ENCODE results near the gene VAT1L. TPM values are rescaled to one million over a fixed set of nuclear protein-coding genes. Genes with fewer than 3 reads are reported as not detected.

VAT1L gene
- total RNA-seq, 1 experiment from 2014 or later = 33.8 TPM

- Histone ChIP-seq H2BK12ac (ENCODE audit: insufficient read length, low read depth, low read length) (no peak overlapping the region), H3K4me2 (ENCODE audit: insufficient read depth, insufficient read length, low read length) (no peak overlapping the region), H2BK120ac (ENCODE audit: low read depth, low read length, poor library complexity, severe bottlenecking) (no peak overlapping the region), H3K79me2 (ENCODE audit: insufficient read depth, low read length) (no peaks in the 10 kb centered on the region), H3K56ac (ENCODE audit: insufficient read length, low read depth, low read length) (no peak overlapping the region), H3K27me3 (ENCODE audit: insufficient read depth, low read length) (no peaks in the 10 kb centered on the region), H3K23ac (ENCODE audit: insufficient read length, low read depth, low read length) (no peak overlapping the region), H2BK20ac (ENCODE audit: low read depth, low read length, poor library complexity, severe bottlenecking) (no peak overlapping the region), H2BK15ac (ENCODE audit: low read depth, low read length) (no peak overlapping the region), H3K23me2 (ENCODE audit: insufficient read length, low read depth, low read length, poor library complexity, severe bottlenecking) (no peaks in the 10 kb centered on the region), H3K79me1 (ENCODE audit: insufficient read depth, low read depth, low read length, poor library complexity, severe bottlenecking) (no peaks in the 10 kb centered on the region), H4K5ac (ENCODE audit: insufficient read length, low read depth, low read length) (no peak overlapping the region), H3K27ac (ENCODE audit: insufficient read length, low read depth, low read length) (no peak overlapping the region), H4K8ac (replicated peaks; ENCODE audit: insufficient read length, low read depth, low read length) (no peak overlapping the region), H3K4ac (ENCODE audit: low read depth, low read length) (no peak overlapping the region), H2BK5ac (ENCODE audit: insufficient read length, low read length) (no peak overlapping the region), H3K18ac (ENCODE audit: insufficient read length, low read depth, low read length) (no peak overlapping the region), H3K14ac (ENCODE audit: insufficient read depth, low read length) (no peak overlapping the region), H3T11ph (ENCODE audit: low read length) (no peak overlapping the region), H3K9ac (ENCODE audit: extremely low read depth, insufficient read length, low read length) (no peak overlapping the region), H3K4me1 (ENCODE audit: insufficient read depth, low read length) (0 out of 2 replicates have a peak, but pooled peaks cover 2% of the 10 kb centered on the region), H3K9me3 (ENCODE audit: control insufficient read depth, low read depth, low read length) (no peaks in the 10 kb centered on the region), H2AK5ac (ENCODE audit: insufficient read length, low read length) (no peak overlapping the region), H2AFZ (ENCODE audit: low read length) (no peak overlapping the region), H4K91ac (ENCODE audit: insufficient read length, low read depth, low read length) (no peak overlapping the region), H4K20me1 (ENCODE audit: control insufficient read depth, insufficient read depth, insufficient read length) (no peaks in the 10 kb centered on the region)
- Mint-ChIP-seq H3K27ac (no peak overlapping the region), H3K9me3 (no peaks in the 10 kb centered on the region), H3K4me3 (no peak overlapping the region), H3K4me1 (peaks cover 22 to 26% of the 10 kb centered on the region in 2 experiments), H3K36me3 (ENCODE audit: insufficient read depth in 1 of 3, low read depth in 3 of 3) (peaks cover 14 to 36% (median 14%) of the 10 kb centered on the region in 3 experiments; a peak in 5 of 7 replicates), H3K27me3 (ENCODE audit: low read depth) (peaks cover 21% of the 10 kb centered on the region)
- no peak for TF ChIP-seq CTCF (conservative IDR thresholded peaks at IDR 0.05)
- DNase-seq = no peak
- no CpG with 5 or more reads among the region's 3 CpGs for WGBS (ENCODE audit: extremely low coverage, insufficient read length, low lambda C conversion rate)
Observed at GRCh38 chr16:77860953-77861352, 72.6 kb downstream of the VAT1L start.

All from H9 (cell line).